SK-N-SH (cell line): ENCODE data around the gene ARHGAP10.

Experiments used
- EP300 ChIP-seq, 2 experiments: IDR thresholded peaks; 2 replicates each; pipeline versions ENCODE4 v1.4.0 to v1.6.1; 2012; ENCODE audit warnings: borderline replicate concordance in 1 of 2, low read depth in 1 of 2, low read length in 1 of 2
- EZH2phosphoT487 ChIP-seq: fragments of 200-600 bp; sonication (generic); IDR thresholded peaks from 2 replicates; pipeline ENCODE4 v1.6.1; 2017; ENCODE audit warnings: low read depth, mixed run types, mild to moderate bottlenecking, antibody characterized with exemption, moderate library complexity, borderline replicate concordance
- FOSL2 ChIP-seq: IDR thresholded peaks from 2 replicates; pipeline ENCODE4 v1.4.0; 2012; ENCODE audit warnings: low read depth, mild to moderate bottlenecking, moderate library complexity, borderline replicate concordance
- JUND ChIP-seq: IDR thresholded peaks from 2 replicates; pipeline ENCODE4 v1.4.0; 2012
- MXI1 ChIP-seq: IDR thresholded peaks from 2 replicates; pipeline ENCODE4 v1.6.1; 2012; ENCODE audit warnings: mild to moderate bottlenecking, low read depth, low read length, improper control_type of control experiment
- POLR2AphosphoS5 ChIP-seq: IDR thresholded peaks from 2 replicates; pipeline ENCODE4 v1.6.1; 2012; ENCODE audit warnings: low read depth, low read length
- RFX5 ChIP-seq: IDR thresholded peaks from 2 replicates; pipeline ENCODE4 v1.6.1; 2012; ENCODE audit warnings: mild to moderate bottlenecking, improper control_type of control experiment, low read length
- SMC3 ChIP-seq: IDR thresholded peaks from 2 replicates; pipeline ENCODE4 v1.6.1; 2012; ENCODE audit warnings: low read depth, low read length, improper control_type of control experiment
- TAF1 ChIP-seq: IDR thresholded peaks from 2 replicates; pipeline ENCODE4 v1.6.1; 2012; ENCODE audit warnings: low read depth, mild to moderate bottlenecking, low read length, moderate library complexity, borderline replicate concordance
- YY1 ChIP-seq: IDR thresholded peaks from 2 replicates; pipeline ENCODE4 v1.4.0; 2012; ENCODE audit warnings: low read depth, mild to moderate bottlenecking
- TF ChIP-seq, protein P1 (sequence below): fragments of 200-600 bp; sonication (generic); IDR thresholded peaks from 2 replicates; pipeline ENCODE4 v1.6.1; 2017; ENCODE audit warnings: antibody characterized with exemption, mild to moderate bottlenecking, moderate library complexity
- TF ChIP-seq, protein P2 (sequence below): fragments of 150-350 bp; IDR thresholded peaks from 2 replicates; pipeline ENCODE4 v1.6.1; 2017; ENCODE audit warnings: antibody characterized with exemption, low read length, low read depth, borderline replicate concordance
- TF ChIP-seq, protein P3 (sequence below): IDR thresholded peaks from 2 replicates; pipeline ENCODE4; 2012
- TF ChIP-seq, protein P4 (sequence below): IDR thresholded peaks from 2 replicates; pipeline ENCODE4 v1.6.1; 2012; ENCODE audit warnings: mild to moderate bottlenecking, low read depth, low read length, moderate library complexity

DNA sequence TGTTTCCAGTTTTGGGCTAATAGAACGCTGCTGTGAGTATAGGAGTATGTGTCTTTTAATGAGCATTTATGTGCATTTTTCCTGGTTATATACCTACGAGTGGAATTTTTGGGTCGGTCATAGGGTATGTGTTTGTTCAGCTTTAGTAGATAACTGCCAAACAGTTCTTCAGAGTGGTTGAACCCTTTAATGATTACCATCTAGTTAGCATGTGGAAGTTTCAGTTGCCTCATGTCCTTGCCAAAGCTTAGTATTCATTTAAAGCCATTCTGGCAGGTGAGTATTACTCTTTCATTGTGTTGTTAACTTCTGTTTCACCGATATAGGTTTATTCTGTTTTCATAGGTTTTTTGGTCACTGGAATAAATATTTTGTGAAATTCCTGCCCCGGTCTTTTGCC is 229.1 kb downstream of the ARHGAP10 start:
- TF ChIP-seq, protein P1, sequence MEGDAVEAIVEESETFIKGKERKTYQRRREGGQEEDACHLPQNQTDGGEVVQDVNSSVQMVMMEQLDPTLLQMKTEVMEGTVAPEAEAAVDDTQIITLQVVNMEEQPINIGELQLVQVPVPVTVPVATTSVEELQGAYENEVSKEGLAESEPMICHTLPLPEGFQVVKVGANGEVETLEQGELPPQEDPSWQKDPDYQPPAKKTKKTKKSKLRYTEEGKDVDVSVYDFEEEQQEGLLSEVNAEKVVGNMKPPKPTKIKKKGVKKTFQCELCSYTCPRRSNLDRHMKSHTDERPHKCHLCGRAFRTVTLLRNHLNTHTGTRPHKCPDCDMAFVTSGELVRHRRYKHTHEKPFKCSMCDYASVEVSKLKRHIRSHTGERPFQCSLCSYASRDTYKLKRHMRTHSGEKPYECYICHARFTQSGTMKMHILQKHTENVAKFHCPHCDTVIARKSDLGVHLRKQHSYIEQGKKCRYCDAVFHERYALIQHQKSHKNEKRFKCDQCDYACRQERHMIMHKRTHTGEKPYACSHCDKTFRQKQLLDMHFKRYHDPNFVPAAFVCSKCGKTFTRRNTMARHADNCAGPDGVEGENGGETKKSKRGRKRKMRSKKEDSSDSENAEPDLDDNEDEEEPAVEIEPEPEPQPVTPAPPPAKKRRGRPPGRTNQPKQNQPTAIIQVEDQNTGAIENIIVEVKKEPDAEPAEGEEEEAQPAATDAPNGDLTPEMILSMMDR, result no peak
- TF ChIP-seq POLR2AphosphoS5, result no peak
- no peak for TF ChIP-seq EP300 (IDR thresholded peaks at IDR 0.05; ENCODE audit: borderline replicate concordance in 1 of 2, low read depth in 1 of 2, low read length in 1 of 2)
- TF ChIP-seq, protein P2, sequence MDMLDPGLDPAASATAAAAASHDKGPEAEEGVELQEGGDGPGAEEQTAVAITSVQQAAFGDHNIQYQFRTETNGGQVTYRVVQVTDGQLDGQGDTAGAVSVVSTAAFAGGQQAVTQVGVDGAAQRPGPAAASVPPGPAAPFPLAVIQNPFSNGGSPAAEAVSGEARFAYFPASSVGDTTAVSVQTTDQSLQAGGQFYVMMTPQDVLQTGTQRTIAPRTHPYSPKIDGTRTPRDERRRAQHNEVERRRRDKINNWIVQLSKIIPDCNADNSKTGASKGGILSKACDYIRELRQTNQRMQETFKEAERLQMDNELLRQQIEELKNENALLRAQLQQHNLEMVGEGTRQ, result no peak
- TF ChIP-seq SMC3, result no peak
- TF ChIP-seq JUND, result no peak
- TF ChIP-seq MXI1, result no peak
- TF ChIP-seq RFX5, result no peak
- TF ChIP-seq TAF1, result no peak
- no peak for TF ChIP-seq YY1
- TF ChIP-seq, protein P3, sequence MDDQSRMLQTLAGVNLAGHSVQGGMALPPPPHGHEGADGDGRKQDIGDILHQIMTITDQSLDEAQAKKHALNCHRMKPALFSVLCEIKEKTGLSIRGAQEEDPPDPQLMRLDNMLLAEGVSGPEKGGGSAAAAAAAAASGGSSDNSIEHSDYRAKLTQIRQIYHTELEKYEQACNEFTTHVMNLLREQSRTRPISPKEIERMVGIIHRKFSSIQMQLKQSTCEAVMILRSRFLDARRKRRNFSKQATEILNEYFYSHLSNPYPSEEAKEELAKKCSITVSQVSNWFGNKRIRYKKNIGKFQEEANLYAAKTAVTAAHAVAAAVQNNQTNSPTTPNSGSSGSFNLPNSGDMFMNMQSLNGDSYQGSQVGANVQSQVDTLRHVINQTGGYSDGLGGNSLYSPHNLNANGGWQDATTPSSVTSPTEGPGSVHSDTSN, result no peak
- TF ChIP-seq FOSL2, result no peak
- no peak for TF ChIP-seq EZH2phosphoT487
- TF ChIP-seq, protein P4, sequence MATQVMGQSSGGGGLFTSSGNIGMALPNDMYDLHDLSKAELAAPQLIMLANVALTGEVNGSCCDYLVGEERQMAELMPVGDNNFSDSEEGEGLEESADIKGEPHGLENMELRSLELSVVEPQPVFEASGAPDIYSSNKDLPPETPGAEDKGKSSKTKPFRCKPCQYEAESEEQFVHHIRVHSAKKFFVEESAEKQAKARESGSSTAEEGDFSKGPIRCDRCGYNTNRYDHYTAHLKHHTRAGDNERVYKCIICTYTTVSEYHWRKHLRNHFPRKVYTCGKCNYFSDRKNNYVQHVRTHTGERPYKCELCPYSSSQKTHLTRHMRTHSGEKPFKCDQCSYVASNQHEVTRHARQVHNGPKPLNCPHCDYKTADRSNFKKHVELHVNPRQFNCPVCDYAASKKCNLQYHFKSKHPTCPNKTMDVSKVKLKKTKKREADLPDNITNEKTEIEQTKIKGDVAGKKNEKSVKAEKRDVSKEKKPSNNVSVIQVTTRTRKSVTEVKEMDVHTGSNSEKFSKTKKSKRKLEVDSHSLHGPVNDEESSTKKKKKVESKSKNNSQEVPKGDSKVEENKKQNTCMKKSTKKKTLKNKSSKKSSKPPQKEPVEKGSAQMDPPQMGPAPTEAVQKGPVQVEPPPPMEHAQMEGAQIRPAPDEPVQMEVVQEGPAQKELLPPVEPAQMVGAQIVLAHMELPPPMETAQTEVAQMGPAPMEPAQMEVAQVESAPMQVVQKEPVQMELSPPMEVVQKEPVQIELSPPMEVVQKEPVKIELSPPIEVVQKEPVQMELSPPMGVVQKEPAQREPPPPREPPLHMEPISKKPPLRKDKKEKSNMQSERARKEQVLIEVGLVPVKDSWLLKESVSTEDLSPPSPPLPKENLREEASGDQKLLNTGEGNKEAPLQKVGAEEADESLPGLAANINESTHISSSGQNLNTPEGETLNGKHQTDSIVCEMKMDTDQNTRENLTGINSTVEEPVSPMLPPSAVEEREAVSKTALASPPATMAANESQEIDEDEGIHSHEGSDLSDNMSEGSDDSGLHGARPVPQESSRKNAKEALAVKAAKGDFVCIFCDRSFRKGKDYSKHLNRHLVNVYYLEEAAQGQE, result no peak
